Hepatocyte (in vitro differentiated cells): ENCODE results near the gene PTAR1. TPM values are rescaled to one million over a fixed set of nuclear protein-coding genes. Genes with fewer than 3 reads are reported as not detected.
A peak's percentile ranks its signal among the peaks of the same experiment; 100 is the strongest.

Source experiments
- DNase-seq: peaks from one replicate; pipeline ENCODE4 v3.0.0-alpha.2; 2016; ENCODE audit warnings: low spot score
- H2AFZ ChIP-seq: fragments of 200-600 bp; sonication (generic); 2 replicates; pipeline ENCODE4 v1.6.0; 2016; ENCODE audit warnings: antibody characterized with exemption, mild to moderate bottlenecking
- H3K27ac ChIP-seq: fragments of 200-600 bp; sonication (generic); 2 replicates; pipeline ENCODE4 v1.5.1; 2016; ENCODE audit warnings: mild to moderate bottlenecking
- H3K27me3 ChIP-seq: fragments of 200-600 bp; sonication (generic); 2 replicates; pipeline ENCODE4 v1.6.1; 2016
- H3K36me3 ChIP-seq: fragments of 200-600 bp; sonication (generic); replicated peaks from 2 replicates; pipeline ENCODE4 v1.5.1; 2016; ENCODE audit warnings: low read depth; ENCODE audit not compliant: insufficient read depth
- H3K4me1 ChIP-seq: fragments of 200-600 bp; sonication (generic); 2 replicates; pipeline ENCODE4 v1.5.1; 2016; ENCODE audit warnings: mild to moderate bottlenecking, moderate library complexity; ENCODE audit not compliant: insufficient read depth
- H3K4me2 ChIP-seq: fragments of 200-600 bp; sonication (generic); 2 replicates; pipeline ENCODE4 v1.6.0; 2016
- H3K4me3 ChIP-seq: fragments of 200-600 bp; sonication (generic); 2 replicates; pipeline ENCODE4 v1.5.1; 2016; ENCODE audit warnings: mild to moderate bottlenecking
- H3K79me2 ChIP-seq: fragments of 200-600 bp; sonication (generic); 2 replicates; pipeline ENCODE4 v1.6.0; 2017; ENCODE audit warnings: mild to moderate bottlenecking
- H3K9me2 ChIP-seq: fragments of 200-600 bp; sonication (generic); replicated peaks from 2 replicates; pipeline ENCODE4 v1.6.0; 2017; ENCODE audit warnings: mild to moderate bottlenecking; ENCODE audit not compliant: insufficient read depth
- H3K9me3 ChIP-seq: fragments of 200-600 bp; sonication (generic); 2 replicates; pipeline ENCODE4 v1.5.1; 2016; ENCODE audit warnings: low read depth, mild to moderate bottlenecking
- H4K20me1 ChIP-seq: fragments of 200-600 bp; sonication (generic); 2 replicates; pipeline ENCODE4 v1.6.0; 2016; ENCODE audit warnings: mild to moderate bottlenecking; ENCODE audit not compliant: insufficient read depth, poor library complexity, severe bottlenecking
- CTCF ChIP-seq: fragments of 200-600 bp; sonication (generic); IDR thresholded peaks from 2 replicates; pipeline ENCODE4 v1.5.1; 2016; ENCODE audit warnings: antibody characterized with exemption, mild to moderate bottlenecking; ENCODE audit not compliant: poor library complexity
- EZH2 ChIP-seq: fragments of 200-600 bp; sonication (generic); IDR thresholded peaks from 2 replicates; pipeline ENCODE4 v1.6.1; 2016; ENCODE audit warnings: antibody characterized with exemption, mild to moderate bottlenecking, borderline replicate concordance
- EZH2phosphoT487 ChIP-seq: fragments of 200-600 bp; sonication (generic); IDR thresholded peaks from one replicate; pipeline ENCODE4 v1.6.1; 2018; ENCODE audit warnings: antibody characterized with exemption, mild to moderate bottlenecking, low read depth, moderate library complexity; ENCODE audit not compliant: unreplicated experiment, severe bottlenecking
- WGBS: methylation state at CpG from one replicate; pipeline ENCODE4 v1.1.6; 2016; ENCODE audit warnings: low lambda C conversion rate; ENCODE audit errors: missing lambda C conversion rate; 5-methylcytosine and 5-hydroxymethylcytosine counted together
- polyA plus RNA-seq: library from polyadenylated mRNA; unstranded; fragments of >200 nt; fragmentation: Nextera tagmentation; extraction: Ambion mirVana; gene quantifications from 2 replicates; pipeline ENCODE4 v1.2.1, GENCODE V29; 2016
- total RNA-seq: library from RNA; depleted of rRNA; stranded (reverse); fragments of >200 nt; gene quantifications from 2 replicates; pipeline ENCODE4 v1.2.3, GENCODE V29; 2014

The PTAR1 gene
- total and polyA plus RNA-seq, 2 experiments from 2014 or later = 10.8 to 75.1 TPM

- Histone ChIP-seq H2AFZ (no peak overlapping the region), H3K9me2 (no peaks in the 10 kb centered on the region), H3K36me3 (no peaks in the 10 kb centered on the region), H3K4me1 (peaks cover 28% of the 10 kb centered on the region), H3K9me3 (no peaks in the 10 kb centered on the region), H3K4me2 (no peak overlapping the region), H3K4me3 (no peak overlapping the region), H3K27me3 (no peaks in the 10 kb centered on the region), H3K79me2 (peaks cover 84% of the 10 kb centered on the region), H3K27ac (no peak overlapping the region), H4K20me1 (peaks cover 8% of the 10 kb centered on the region)
- 68% methylated on average over 2 of the region's 2 CpGs for WGBS
- no peak for DNase-seq
- TF ChIP-seq CTCF (no peak), EZH2 (no peak), EZH2phosphoT487 (no peak)
These were observed 9.7 kb downstream of the PTAR1 start for GRCh38 chr9:69750085-69750484.

- no peak for DNase-seq
- Histone ChIP-seq H3K9me2 (no peaks in the 10 kb centered on the region), H3K27ac (peak overlapping the region; percentile 2), H3K4me1 (peaks cover 28% of the 10 kb centered on the region), H3K36me3 (no peaks in the 10 kb centered on the region), H2AFZ (no peak overlapping the region), H3K4me2 (no peak overlapping the region), H3K79me2 (peaks cover 84% of the 10 kb centered on the region), H3K27me3 (no peaks in the 10 kb centered on the region), H3K4me3 (no peak overlapping the region), H3K9me3 (no peaks in the 10 kb centered on the region), H4K20me1 (peaks cover 5% of the 10 kb centered on the region)
- 56% methylated on average over 2 of the region's 2 CpGs for WGBS
- TF ChIP-seq EZH2phosphoT487 = no peak
- TF ChIP-seq CTCF = no peak
- TF ChIP-seq EZH2 = no peak
These were observed 11.5 kb downstream of the PTAR1 start for GRCh38 chr9:69748304-69748703.

- no peaks in the 10 kb centered on the region for H3K27me3 ChIP-seq
- no peak overlapping the region for H3K4me2 ChIP-seq
- no peak for DNase-seq
- no peak overlapping the region for H3K4me3 ChIP-seq
- H3K79me2 ChIP-seq = peaks cover 84% of the 10 kb centered on the region
- 57% methylated on average over 3 of the region's 3 CpGs for WGBS
- peaks cover 28% of the 10 kb centered on the region for H3K4me1 ChIP-seq
- H3K27ac ChIP-seq = peak overlapping the region; percentile 29
- no peaks in the 10 kb centered on the region for H3K9me3 ChIP-seq
- H3K9me2 ChIP-seq = no peaks in the 10 kb centered on the region
- no peak overlapping the region for H2AFZ ChIP-seq
- H4K20me1 ChIP-seq = peaks cover under 1% of the 10 kb centered on the region
- no peak for TF ChIP-seq CTCF
- no peak for TF ChIP-seq EZH2phosphoT487
- no peak for TF ChIP-seq EZH2
- no peaks in the 10 kb centered on the region for H3K36me3 ChIP-seq
These were observed 12.8 kb downstream of the PTAR1 start for GRCh38 chr9:69746859-69747560.
